ENCODE measurements around the gene ZP1. TPM values are rescaled to one million over a fixed set of nuclear protein-coding genes. Genes with fewer than 3 reads are reported as not detected.

ZP1 gene
- total and polyA plus RNA-seq, 2 experiments from 2014 or later = not detected

- Mint-ChIP-seq H3K4me3 (no peak overlapping the region), H3K4me1 (peaks cover 31% of the 10 kb centered on the region), H3K9me3 (no peaks in the 10 kb centered on the region; the same call in 1 of the 3 replicates), H3K27ac (no peak overlapping the region), H3K36me3 (ENCODE audit: low read depth) (peaks cover 39% of the 10 kb centered on the region), H3K27me3 (ENCODE audit: insufficient read depth, low read depth, poor library complexity) (peaks cover 14% of the 10 kb centered on the region)
- H3K27ac ChIP-seq (ENCODE audit: low read depth) = no peak overlapping the region
- peaks cover 29% of the 10 kb centered on the region for H3K79me2 ChIP-seq (replicated peaks; ENCODE audit: insufficient read depth)
- H3K27me3 ChIP-seq (ENCODE audit: insufficient read depth) = no peaks in the 10 kb centered on the region
- peak overlapping the region; percentile 38; the same call in 1 of the 2 replicates for H3K4me2 ChIP-seq
- H2AFZ ChIP-seq = no peak overlapping the region
- H3K36me3 ChIP-seq (ENCODE audit: insufficient read depth) = no peaks in the 10 kb centered on the region
- H3F3A ChIP-seq (replicated peaks; ENCODE audit: low read depth) = 0 out of 2 replicates have a peak, but pooled peaks cover 6% of the 10 kb centered on the region
- peaks cover 23% of the 10 kb centered on the region for H3K4me1 ChIP-seq (ENCODE audit: insufficient read depth)
- no peak for TF ChIP-seq ZNF462 (CRISPR knock-in tag; IDR thresholded peaks at IDR 0.05)
- TF ChIP-seq NANOG (IDR thresholded peaks at IDR 0.05; ENCODE audit: borderline replicate concordance) = no peak
- TF ChIP-seq EZH2phosphoT487 (IDR thresholded peaks at IDR 0.05; ENCODE audit: unreplicated experiment) = no peak
- TF ChIP-seq ZNF331 (CRISPR knock-in tag; IDR thresholded peaks at IDR 0.05; ENCODE audit: low read depth) = no peak
- TF ChIP-seq, protein P1, sequence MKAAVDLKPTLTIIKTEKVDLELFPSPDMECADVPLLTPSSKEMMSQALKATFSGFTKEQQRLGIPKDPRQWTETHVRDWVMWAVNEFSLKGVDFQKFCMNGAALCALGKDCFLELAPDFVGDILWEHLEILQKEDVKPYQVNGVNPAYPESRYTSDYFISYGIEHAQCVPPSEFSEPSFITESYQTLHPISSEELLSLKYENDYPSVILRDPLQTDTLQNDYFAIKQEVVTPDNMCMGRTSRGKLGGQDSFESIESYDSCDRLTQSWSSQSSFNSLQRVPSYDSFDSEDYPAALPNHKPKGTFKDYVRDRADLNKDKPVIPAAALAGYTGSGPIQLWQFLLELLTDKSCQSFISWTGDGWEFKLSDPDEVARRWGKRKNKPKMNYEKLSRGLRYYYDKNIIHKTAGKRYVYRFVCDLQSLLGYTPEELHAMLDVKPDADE (IDR thresholded peaks at IDR 0.05) = no peak
- no peak for TF ChIP-seq POLR2AphosphoS5 (IDR thresholded peaks at IDR 0.05; ENCODE audit: low read depth)
- TF ChIP-seq STAT1 (IDR thresholded peaks at IDR 0.05; ENCODE audit: unreplicated experiment) = no peak
- TF ChIP-seq JUNB (IDR thresholded peaks at IDR 0.05; ENCODE audit: unreplicated experiment) = no peak
- TF ChIP-seq, protein P2, sequence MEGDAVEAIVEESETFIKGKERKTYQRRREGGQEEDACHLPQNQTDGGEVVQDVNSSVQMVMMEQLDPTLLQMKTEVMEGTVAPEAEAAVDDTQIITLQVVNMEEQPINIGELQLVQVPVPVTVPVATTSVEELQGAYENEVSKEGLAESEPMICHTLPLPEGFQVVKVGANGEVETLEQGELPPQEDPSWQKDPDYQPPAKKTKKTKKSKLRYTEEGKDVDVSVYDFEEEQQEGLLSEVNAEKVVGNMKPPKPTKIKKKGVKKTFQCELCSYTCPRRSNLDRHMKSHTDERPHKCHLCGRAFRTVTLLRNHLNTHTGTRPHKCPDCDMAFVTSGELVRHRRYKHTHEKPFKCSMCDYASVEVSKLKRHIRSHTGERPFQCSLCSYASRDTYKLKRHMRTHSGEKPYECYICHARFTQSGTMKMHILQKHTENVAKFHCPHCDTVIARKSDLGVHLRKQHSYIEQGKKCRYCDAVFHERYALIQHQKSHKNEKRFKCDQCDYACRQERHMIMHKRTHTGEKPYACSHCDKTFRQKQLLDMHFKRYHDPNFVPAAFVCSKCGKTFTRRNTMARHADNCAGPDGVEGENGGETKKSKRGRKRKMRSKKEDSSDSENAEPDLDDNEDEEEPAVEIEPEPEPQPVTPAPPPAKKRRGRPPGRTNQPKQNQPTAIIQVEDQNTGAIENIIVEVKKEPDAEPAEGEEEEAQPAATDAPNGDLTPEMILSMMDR (conservative IDR thresholded peaks at IDR 0.05; ENCODE audit: low read depth in 2 of 2) = no peak
- TF ChIP-seq CREB1 (CRISPR knock-in tag; IDR thresholded peaks at IDR 0.05; ENCODE audit: low read depth) = no peak
- TF ChIP-seq ZNF114 (CRISPR knock-in tag; IDR thresholded peaks at IDR 0.05) = no peak
- TF ChIP-seq EZH2 (IDR thresholded peaks at IDR 0.05; ENCODE audit: low read depth, unreplicated experiment) = no peak
- TF ChIP-seq REST (IDR thresholded peaks at IDR 0.05; ENCODE audit: unreplicated experiment) = no peak
- H4K20me1 ChIP-seq (replicated peaks; ENCODE audit: insufficient read depth) = peaks cover 7% of the 10 kb centered on the region; the same call in 1 of the 2 replicates
- H3K4me3 ChIP-seq = no peak overlapping the region
- no peak for ATAC-seq
- no peak for DNase-seq (ENCODE audit: low spot score)
- no peaks in the 10 kb centered on the region for H3K9me2 ChIP-seq (ENCODE audit: insufficient read depth)
Observed at GRCh38 chr11:60918251-60918938, 51.1 kb downstream of the ZP1 start.

Measured in GM23338 (cell line).